RWPE2 (cell line): ENCODE measurements around the gene NUP214.

ENCODE experiments used
- ATAC-seq: fragments of 200-7000 bp; cut with Tn5 transposase; 3 replicates; pipeline ENCODE4 v1.9.1; 2021; ENCODE audit warnings: low read depth
- DNase-seq: peaks from one replicate; pipeline ENCODE4 v3.0.0-alpha.2; 2020; ENCODE audit warnings: low spot score
- H3K27ac ChIP-seq: fragments of 450-650 bp; 2 replicates; pipeline ENCODE4 v1.5.1; 2017; ENCODE audit warnings: mild to moderate bottlenecking; ENCODE audit not compliant: poor library complexity, severe bottlenecking
- H3K27me3 ChIP-seq: fragments of 250-450 bp; sonication (Bioruptor Pico); 2 replicates; pipeline ENCODE4 v1.5.1; 2021; ENCODE audit warnings: mild to moderate bottlenecking, moderate library complexity; ENCODE audit not compliant: insufficient read depth, poor library complexity, severe bottlenecking
- H3K36me3 ChIP-seq: fragments of 250-450 bp; sonication (Bioruptor Pico); 2 replicates; pipeline ENCODE4 v1.5.1; 2020; ENCODE audit warnings: low read depth, mild to moderate bottlenecking, moderate library complexity
- H3K4me1 ChIP-seq: fragments of 250-450 bp; sonication (Bioruptor Pico); 2 replicates; pipeline ENCODE4 v1.5.1; 2021; ENCODE audit warnings: mild to moderate bottlenecking, moderate library complexity; ENCODE audit not compliant: insufficient read depth, poor library complexity, severe bottlenecking
- H3K4me3 ChIP-seq: fragments of 250-450 bp; sonication (Bioruptor Pico); 2 replicates; pipeline ENCODE4 v1.5.1; 2021; ENCODE audit warnings: mild to moderate bottlenecking, moderate library complexity; ENCODE audit not compliant: severe bottlenecking
- H3K9me3 ChIP-seq: fragments of 250-450 bp; sonication (Bioruptor Pico); 2 replicates; pipeline ENCODE4 v1.5.1; 2021; ENCODE audit warnings: mild to moderate bottlenecking, moderate library complexity; ENCODE audit not compliant: severe bottlenecking
- TF ChIP-seq, protein P1 (sequence below): fragments of 450-650 bp; IDR thresholded peaks from one replicate; pipeline ENCODE4 v1.5.1; 2017; ENCODE audit warnings: mild to moderate bottlenecking, moderate library complexity; ENCODE audit not compliant: poor library complexity, severe bottlenecking

The NUP214 gene

DNA sequence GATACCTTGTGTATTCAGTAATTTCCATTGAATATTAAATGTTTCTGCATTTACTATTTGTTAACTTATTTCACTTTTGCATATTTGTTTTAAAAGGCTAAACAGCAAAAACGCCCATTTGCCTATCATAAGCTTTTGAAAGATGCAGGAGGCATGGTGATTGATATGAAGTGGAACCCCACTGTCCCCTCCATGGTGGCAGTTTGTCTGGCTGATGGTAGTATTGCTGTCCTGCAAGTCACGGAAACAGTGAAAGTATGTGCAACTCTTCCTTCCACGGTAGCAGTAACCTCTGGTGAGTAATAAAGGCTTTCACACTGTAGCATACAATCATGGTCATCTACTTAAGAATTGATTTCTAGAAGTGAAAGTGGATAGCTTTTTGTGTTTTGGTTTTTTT is 3.8 kb downstream of the NUP214 start:
- TF ChIP-seq, protein P1, sequence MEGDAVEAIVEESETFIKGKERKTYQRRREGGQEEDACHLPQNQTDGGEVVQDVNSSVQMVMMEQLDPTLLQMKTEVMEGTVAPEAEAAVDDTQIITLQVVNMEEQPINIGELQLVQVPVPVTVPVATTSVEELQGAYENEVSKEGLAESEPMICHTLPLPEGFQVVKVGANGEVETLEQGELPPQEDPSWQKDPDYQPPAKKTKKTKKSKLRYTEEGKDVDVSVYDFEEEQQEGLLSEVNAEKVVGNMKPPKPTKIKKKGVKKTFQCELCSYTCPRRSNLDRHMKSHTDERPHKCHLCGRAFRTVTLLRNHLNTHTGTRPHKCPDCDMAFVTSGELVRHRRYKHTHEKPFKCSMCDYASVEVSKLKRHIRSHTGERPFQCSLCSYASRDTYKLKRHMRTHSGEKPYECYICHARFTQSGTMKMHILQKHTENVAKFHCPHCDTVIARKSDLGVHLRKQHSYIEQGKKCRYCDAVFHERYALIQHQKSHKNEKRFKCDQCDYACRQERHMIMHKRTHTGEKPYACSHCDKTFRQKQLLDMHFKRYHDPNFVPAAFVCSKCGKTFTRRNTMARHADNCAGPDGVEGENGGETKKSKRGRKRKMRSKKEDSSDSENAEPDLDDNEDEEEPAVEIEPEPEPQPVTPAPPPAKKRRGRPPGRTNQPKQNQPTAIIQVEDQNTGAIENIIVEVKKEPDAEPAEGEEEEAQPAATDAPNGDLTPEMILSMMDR, result no peak
- Histone ChIP-seq H3K27me3 (no peaks in the 10 kb centered on the region), H3K4me1 (no peaks in the 10 kb centered on the region), H3K36me3 (peaks cover 69% of the 10 kb centered on the region), H3K27ac (no peak overlapping the region), H3K9me3 (peaks cover 8% of the 10 kb centered on the region), H3K4me3 (no peak overlapping the region)
- DNase-seq (no peak), ATAC-seq (no peak)

DNA sequence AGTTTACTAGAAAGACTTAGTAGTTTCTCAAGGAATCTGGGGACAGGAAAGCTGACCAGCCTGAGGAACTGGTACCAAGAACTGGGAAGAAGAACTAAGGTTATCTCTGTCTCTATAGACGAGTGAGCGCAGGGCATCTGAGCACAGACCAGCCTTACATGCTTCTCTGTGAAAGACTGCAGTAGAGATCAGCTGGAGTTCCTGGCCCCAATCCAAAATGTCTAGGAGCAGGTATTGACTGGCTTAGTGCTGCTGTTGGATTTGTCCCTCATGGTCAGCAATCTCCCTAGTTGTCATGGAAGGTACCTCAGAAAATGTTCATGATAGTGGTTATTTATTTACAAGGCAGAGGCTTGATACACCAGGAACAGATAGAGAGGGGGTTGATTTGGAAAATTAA is 13.3 kb downstream of the NUP214 start:
- Histone ChIP-seq H3K27me3 (no peaks in the 10 kb centered on the region), H3K36me3 (peaks cover 99% of the 10 kb centered on the region), H3K27ac (no peak overlapping the region), H3K4me1 (no peaks in the 10 kb centered on the region), H3K4me3 (no peak overlapping the region), H3K9me3 (peaks cover 25% of the 10 kb centered on the region)
- DNase-seq, result no peak
- ATAC-seq, result no peak
- TF ChIP-seq, protein P1, result no peak

DNA sequence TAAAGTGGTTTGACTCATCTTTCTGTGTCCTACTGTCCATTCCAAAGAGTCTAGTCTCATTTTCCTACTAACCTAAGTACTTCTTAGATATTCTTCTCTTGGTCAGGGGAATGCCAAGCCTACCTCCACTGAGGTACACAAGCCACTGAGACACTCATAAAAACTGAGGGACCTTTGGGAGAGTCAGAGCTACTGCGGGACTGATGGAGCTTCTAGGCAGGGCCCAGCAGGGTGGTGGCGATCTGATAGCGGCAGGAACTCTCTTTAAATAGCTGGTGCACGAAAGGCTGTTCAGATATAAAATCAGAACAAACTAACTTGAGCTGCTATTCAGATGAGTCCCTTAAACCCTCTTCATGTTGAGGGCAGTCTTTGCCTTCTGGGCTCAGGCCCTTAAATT is 14.7 kb downstream of the NUP214 start:
- Histone ChIP-seq H3K27me3 (no peaks in the 10 kb centered on the region), H3K27ac (no peak overlapping the region), H3K9me3 (peaks cover 28% of the 10 kb centered on the region), H3K4me1 (no peaks in the 10 kb centered on the region), H3K4me3 (no peak overlapping the region), H3K36me3 (peaks cover 99% of the 10 kb centered on the region)
- TF ChIP-seq, protein P1, result no peak
- DNase-seq (no peak), ATAC-seq (no peak)

DNA sequence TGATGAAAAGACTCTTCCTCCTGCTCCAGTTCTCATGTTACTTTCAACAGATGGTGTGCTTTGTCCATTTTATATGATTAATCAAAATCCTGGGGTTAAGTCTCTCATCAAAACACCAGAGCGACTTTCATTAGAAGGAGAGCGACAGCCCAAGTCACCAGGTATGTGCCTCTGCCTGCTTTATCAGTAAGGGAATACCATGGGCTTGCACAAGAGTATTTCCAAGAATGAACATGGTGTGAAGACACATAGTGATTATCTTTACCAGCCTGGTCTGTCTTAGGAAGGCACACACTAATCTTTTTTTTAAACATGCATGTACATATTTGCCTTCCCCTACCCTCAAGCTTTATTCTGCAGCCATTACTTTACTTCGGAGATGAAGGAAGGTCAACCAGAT is 15.2 kb downstream of the NUP214 start:
- H3K4me1 ChIP-seq, result no peaks in the 10 kb centered on the region
- TF ChIP-seq, protein P1, result no peak
- no peak overlapping the region for H3K27ac ChIP-seq
- ATAC-seq (no peak), DNase-seq (no peak)
- peaks cover 99% of the 10 kb centered on the region for H3K36me3 ChIP-seq
- no peak overlapping the region for H3K4me3 ChIP-seq
- no peaks in the 10 kb centered on the region for H3K27me3 ChIP-seq
- peaks cover 28% of the 10 kb centered on the region for H3K9me3 ChIP-seq

DNA sequence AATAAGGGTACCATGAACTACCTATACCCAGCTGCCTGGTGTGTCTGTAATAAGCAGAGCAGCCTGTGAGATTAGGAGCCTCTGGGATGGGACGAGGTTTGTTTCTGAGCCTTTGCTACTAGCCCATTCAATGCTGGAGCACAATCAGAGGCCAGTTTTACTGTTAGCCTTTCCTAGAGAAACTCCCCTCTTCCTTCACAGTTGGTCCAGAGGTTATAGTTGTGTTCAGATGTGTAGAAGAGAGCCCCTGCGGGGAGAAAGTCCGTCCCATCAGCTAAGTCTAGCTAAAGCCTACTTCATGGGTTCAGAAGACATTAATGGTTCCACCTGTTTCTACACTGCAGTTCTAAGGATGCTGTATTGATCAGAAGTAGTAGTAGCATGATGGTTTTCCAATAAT is 16.8 kb downstream of the NUP214 start:
- TF ChIP-seq, protein P1, result no peak
- DNase-seq (no peak), ATAC-seq (no peak)
- Histone ChIP-seq H3K4me3 (no peak overlapping the region), H3K27ac (no peak overlapping the region), H3K4me1 (no peaks in the 10 kb centered on the region), H3K9me3 (peaks cover 28% of the 10 kb centered on the region), H3K27me3 (no peaks in the 10 kb centered on the region), H3K36me3 (peaks cover 99% of the 10 kb centered on the region)
